ENCODE measurements around the gene ZNF30.

ZNF30 gene

DNA sequence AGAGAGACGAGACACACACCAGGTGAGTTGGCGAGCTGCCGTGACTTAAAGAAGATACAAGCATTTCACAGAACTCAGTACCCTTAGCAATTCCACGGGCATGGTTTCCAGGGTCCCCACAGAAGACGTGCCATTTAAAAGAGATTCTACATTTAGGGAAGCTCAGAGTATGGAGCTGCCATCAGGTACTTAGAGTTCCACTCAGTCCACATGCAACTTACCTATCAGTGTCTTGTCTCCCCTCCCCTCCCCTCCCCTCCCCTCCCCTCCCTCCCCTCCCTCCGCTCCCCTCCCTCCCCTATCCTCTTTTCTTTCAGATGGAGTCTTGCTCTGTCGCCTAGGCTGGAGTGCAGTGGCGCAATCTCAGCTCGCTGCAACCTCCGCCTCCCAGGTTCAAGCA, 12.2 kb downstream of the ZNF30 start:
- no peak overlapping the region for H3K27ac ChIP-seq
- TF ChIP-seq, protein P1, sequence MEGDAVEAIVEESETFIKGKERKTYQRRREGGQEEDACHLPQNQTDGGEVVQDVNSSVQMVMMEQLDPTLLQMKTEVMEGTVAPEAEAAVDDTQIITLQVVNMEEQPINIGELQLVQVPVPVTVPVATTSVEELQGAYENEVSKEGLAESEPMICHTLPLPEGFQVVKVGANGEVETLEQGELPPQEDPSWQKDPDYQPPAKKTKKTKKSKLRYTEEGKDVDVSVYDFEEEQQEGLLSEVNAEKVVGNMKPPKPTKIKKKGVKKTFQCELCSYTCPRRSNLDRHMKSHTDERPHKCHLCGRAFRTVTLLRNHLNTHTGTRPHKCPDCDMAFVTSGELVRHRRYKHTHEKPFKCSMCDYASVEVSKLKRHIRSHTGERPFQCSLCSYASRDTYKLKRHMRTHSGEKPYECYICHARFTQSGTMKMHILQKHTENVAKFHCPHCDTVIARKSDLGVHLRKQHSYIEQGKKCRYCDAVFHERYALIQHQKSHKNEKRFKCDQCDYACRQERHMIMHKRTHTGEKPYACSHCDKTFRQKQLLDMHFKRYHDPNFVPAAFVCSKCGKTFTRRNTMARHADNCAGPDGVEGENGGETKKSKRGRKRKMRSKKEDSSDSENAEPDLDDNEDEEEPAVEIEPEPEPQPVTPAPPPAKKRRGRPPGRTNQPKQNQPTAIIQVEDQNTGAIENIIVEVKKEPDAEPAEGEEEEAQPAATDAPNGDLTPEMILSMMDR (conservative IDR thresholded peaks at IDR 0.05), result no peak

DNA sequence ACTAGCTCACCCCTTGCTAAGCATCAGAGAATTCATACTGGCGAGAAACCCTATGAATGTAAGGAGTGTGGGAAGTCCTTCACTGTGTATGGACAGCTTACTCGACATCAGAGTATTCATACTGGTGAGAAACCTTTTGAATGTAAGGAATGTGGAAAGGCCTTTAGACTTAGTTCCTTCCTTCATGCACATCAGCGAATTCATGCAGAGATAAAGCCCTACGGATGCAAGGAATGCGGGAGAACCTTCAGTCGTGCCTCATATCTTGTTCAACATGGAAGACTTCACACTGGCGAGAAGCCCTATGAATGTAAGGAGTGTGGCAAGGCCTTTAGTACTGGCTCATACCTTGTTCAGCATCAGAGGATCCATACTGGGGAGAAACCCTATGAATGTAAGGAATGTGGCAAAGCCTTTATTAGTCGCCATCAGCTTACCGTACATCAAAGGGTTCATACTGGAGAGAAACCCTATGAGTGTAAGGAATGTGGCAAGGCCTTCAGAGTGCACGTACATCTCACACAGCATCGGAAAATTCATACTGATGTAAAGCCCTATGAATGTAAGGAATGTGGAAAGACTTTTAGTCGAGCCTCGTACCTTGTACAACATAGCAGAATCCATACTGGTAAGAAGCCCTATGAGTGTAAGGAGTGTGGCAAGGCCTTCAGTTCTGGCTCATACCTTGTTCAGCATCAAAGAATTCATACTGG, 17.3 kb downstream of the ZNF30 start:
- H3K27ac ChIP-seq, result no peak overlapping the region
- TF ChIP-seq, protein P1 (conservative IDR thresholded peaks at IDR 0.05), result no peak

DNA sequence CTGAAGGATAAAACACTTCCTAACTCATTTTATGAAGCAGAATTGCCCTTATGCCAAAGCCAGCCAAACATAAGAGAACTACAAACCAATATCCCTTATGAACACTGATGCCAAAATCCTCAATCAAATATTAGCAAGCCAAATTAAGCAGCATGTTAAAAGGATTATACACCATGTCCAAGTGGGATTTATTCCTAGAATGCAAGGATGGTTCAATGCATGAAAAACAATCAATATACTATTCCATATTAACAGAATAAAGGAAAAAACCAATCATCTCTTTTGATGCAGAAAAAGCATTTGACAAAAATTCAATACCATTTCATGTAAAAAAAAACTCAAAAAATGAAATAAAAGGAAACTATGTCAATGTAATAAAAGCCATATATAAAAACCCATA, 26.4 kb downstream of the ZNF30 start:
- H3K27ac ChIP-seq, result no peak overlapping the region
- TF ChIP-seq, protein P1 (conservative IDR thresholded peaks at IDR 0.05), result no peak

DNA sequence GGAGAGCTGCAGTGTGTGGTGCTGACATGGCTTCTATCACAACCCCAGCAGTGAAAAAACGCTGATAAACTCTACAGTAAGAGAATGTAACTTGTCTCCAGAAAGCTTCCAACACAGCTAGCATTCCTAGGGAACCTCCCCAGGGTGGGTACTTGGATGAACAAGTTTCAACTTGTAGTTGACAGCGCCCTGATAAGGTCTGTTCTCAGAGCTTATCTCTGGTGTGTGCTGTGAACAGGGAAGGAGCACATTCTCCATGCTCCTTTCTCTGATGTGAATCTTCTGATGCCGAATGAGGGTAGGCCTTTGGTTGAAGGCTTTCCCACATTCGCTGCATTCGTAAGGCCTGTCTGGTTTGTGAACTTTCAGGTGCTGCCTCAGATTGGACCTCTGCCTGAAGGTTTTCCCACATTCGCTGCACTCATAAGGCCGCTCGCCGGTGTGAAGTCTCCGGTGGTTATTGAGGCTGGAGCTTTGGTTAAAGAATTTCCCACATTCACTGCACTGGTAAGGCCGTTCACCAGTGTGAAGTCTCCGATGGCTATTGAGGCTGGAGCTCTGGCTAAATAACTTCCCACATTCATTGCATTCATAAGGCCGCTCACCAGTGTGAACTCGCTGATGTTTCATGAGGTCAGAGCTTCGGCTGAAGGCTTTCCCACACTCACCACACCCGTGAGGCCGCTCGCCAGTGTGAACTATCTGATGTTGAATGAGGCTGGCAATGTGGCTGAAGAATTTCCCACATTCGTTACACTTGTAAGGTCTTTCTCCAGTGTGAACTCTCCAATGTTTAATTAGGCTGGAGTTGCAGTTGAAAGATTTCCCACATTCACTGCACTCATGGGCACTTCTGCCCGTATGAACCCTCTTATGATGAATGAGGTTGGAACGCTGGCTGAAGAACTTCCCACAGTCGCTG, 31.4 kb downstream of the ZNF30 start:
- no peak overlapping the region for H3K27ac ChIP-seq

DNA sequence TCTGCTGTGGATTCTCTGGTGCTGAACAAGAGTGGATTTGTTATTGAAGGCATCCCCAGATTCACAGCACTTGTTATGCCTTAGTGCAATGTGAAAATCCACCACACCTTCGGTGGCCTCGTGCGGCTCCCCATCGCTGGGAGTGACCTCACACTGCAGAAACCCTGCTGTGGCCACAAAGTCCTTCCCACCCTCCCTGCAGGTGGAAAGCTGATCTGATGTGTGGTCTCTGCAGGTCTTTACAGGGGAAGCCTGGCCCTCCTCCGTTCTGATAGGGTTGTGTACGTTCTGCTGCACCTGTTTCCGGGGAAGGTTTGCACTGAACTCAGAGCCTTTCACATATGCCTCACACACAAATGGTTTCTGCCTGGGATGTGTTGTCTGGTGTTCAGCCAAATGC, 32.3 kb downstream of the ZNF30 start:
- H3K27ac ChIP-seq, result no peak overlapping the region
- TF ChIP-seq, protein P1 (conservative IDR thresholded peaks at IDR 0.05), result no peak

More for the DNA sequence above, 31.4 kb downstream of the ZNF30 start:
- TF ChIP-seq, protein P1 (conservative IDR thresholded peaks at IDR 0.05), result no peak

DNA sequence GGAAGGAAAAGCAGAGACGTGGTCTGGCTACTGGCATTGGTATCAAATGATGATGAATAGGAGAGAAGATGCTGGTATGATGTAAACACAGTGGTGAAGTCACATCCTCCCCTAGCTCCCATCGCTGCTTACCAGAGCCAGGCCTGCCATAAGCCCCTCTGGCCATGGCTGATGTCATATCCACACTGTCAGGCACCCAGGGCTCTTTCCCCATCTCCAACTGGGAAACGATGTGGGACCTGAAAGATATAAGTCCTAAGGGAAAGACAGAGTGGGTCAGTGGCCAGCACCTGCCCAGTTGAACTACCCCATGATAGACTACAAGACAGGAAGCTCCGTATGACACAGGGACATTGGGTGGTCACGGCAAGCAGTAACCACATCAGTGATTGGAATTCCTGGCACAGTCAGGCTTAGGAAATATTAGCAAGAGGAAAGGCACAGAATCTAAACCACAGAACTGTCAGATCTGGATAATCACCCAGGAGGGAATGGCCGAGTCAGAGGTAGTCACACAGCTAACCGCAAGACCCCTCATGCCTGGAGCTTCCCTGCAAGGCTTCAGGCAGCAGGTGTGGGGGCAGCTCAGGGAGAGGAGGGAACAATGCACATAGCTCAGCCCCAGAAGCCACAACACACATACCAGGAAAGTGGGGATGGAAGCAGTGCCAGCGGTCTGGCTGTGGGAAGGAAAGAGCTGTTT, 33.6 kb downstream of the ZNF30 start:
- H3K27ac ChIP-seq, result no peak overlapping the region
- TF ChIP-seq, protein P1 (conservative IDR thresholded peaks at IDR 0.05), result no peak
